Hepatocyte (in vitro differentiated cells): ENCODE results near the gene SLC9A8. TPM values are rescaled to one million over a fixed set of nuclear protein-coding genes. Genes with fewer than 3 reads are reported as not detected.
"Not testable (repeated sequence)": the region's sequence is repeated elsewhere in the genome, so short reads cannot be mapped to it uniquely, and the experiment has no call there.

Experiments
- DNase-seq: peaks from one replicate; pipeline ENCODE4 v3.0.0-alpha.2; 2016; ENCODE audit warnings: low spot score
- H2AFZ ChIP-seq: fragments of 200-600 bp; sonication (generic); 2 replicates; pipeline ENCODE4 v1.6.0; 2016; ENCODE audit warnings: antibody characterized with exemption, mild to moderate bottlenecking
- H3K27ac ChIP-seq: fragments of 200-600 bp; sonication (generic); 2 replicates; pipeline ENCODE4 v1.5.1; 2016; ENCODE audit warnings: mild to moderate bottlenecking
- H3K27me3 ChIP-seq: fragments of 200-600 bp; sonication (generic); 2 replicates; pipeline ENCODE4 v1.6.1; 2016
- H3K36me3 ChIP-seq: fragments of 200-600 bp; sonication (generic); replicated peaks from 2 replicates; pipeline ENCODE4 v1.5.1; 2016; ENCODE audit warnings: low read depth; ENCODE audit not compliant: insufficient read depth
- H3K4me1 ChIP-seq: fragments of 200-600 bp; sonication (generic); 2 replicates; pipeline ENCODE4 v1.5.1; 2016; ENCODE audit warnings: mild to moderate bottlenecking, moderate library complexity; ENCODE audit not compliant: insufficient read depth
- H3K4me2 ChIP-seq: fragments of 200-600 bp; sonication (generic); 2 replicates; pipeline ENCODE4 v1.6.0; 2016
- H3K4me3 ChIP-seq: fragments of 200-600 bp; sonication (generic); 2 replicates; pipeline ENCODE4 v1.5.1; 2016; ENCODE audit warnings: mild to moderate bottlenecking
- H3K79me2 ChIP-seq: fragments of 200-600 bp; sonication (generic); 2 replicates; pipeline ENCODE4 v1.6.0; 2017; ENCODE audit warnings: mild to moderate bottlenecking
- H3K9me2 ChIP-seq: fragments of 200-600 bp; sonication (generic); replicated peaks from 2 replicates; pipeline ENCODE4 v1.6.0; 2017; ENCODE audit warnings: mild to moderate bottlenecking; ENCODE audit not compliant: insufficient read depth
- H3K9me3 ChIP-seq: fragments of 200-600 bp; sonication (generic); 2 replicates; pipeline ENCODE4 v1.5.1; 2016; ENCODE audit warnings: low read depth, mild to moderate bottlenecking
- H4K20me1 ChIP-seq: fragments of 200-600 bp; sonication (generic); 2 replicates; pipeline ENCODE4 v1.6.0; 2016; ENCODE audit warnings: mild to moderate bottlenecking; ENCODE audit not compliant: insufficient read depth, poor library complexity, severe bottlenecking
- EZH2 ChIP-seq: fragments of 200-600 bp; sonication (generic); IDR thresholded peaks from 2 replicates; pipeline ENCODE4 v1.6.1; 2016; ENCODE audit warnings: antibody characterized with exemption, mild to moderate bottlenecking, borderline replicate concordance
- EZH2phosphoT487 ChIP-seq: fragments of 200-600 bp; sonication (generic); IDR thresholded peaks from one replicate; pipeline ENCODE4 v1.6.1; 2018; ENCODE audit warnings: antibody characterized with exemption, mild to moderate bottlenecking, low read depth, moderate library complexity; ENCODE audit not compliant: unreplicated experiment, severe bottlenecking
- WGBS: methylation state at CpG from one replicate; pipeline ENCODE4 v1.1.6; 2016; ENCODE audit warnings: low lambda C conversion rate; ENCODE audit errors: missing lambda C conversion rate; 5-methylcytosine and 5-hydroxymethylcytosine counted together
- polyA plus RNA-seq: library from polyadenylated mRNA; unstranded; fragments of >200 nt; fragmentation: Nextera tagmentation; extraction: Ambion mirVana; gene quantifications from 2 replicates; pipeline ENCODE4 v1.2.1, GENCODE V29; 2016
- total RNA-seq: library from RNA; depleted of rRNA; stranded (reverse); fragments of >200 nt; gene quantifications from 2 replicates; pipeline ENCODE4 v1.2.3, GENCODE V29; 2014
- TF ChIP-seq, protein P1 (sequence below): fragments of 200-600 bp; sonication (generic); IDR thresholded peaks from 2 replicates; pipeline ENCODE4 v1.5.1; 2016; ENCODE audit warnings: antibody characterized with exemption, mild to moderate bottlenecking; ENCODE audit not compliant: poor library complexity

The SLC9A8 gene
- total and polyA plus RNA-seq, 2 experiments from 2014 or later = 4.9 to 6.7 TPM

DNA sequence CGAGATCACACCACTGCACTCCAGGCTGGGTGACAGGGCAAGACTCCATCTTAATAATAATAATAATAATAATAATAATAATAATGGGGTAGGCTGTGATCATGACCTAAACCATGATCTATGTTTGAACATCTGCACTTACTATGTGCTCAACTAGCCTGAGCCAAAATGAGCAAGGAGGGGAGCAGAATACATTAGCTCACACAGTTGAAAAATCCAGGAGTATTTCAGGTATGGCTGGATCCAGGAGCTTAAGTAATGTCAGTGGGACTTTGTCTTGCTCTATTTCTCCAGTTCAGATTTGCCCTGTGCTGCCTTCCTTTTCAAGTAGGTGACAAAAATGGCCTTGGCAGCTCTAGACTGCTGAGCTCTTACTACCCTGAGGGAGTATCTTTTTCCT is 32.7 kb upstream of the SLC9A8 start:
- Histone ChIP-seq H3K4me2 (no peak overlapping the region), H3K9me3 (no peaks in the 10 kb centered on the region), H3K27ac (no peak overlapping the region), H3K27me3 (no peaks in the 10 kb centered on the region), H3K9me2 (no peaks in the 10 kb centered on the region), H2AFZ (no peak overlapping the region), H4K20me1 (no peaks in the 10 kb centered on the region), H3K4me3 (no peak overlapping the region), H3K4me1 (peaks cover 2% of the 10 kb centered on the region), H3K36me3 (no peaks in the 10 kb centered on the region), H3K79me2 (no peaks in the 10 kb centered on the region)
- TF ChIP-seq, protein P1, sequence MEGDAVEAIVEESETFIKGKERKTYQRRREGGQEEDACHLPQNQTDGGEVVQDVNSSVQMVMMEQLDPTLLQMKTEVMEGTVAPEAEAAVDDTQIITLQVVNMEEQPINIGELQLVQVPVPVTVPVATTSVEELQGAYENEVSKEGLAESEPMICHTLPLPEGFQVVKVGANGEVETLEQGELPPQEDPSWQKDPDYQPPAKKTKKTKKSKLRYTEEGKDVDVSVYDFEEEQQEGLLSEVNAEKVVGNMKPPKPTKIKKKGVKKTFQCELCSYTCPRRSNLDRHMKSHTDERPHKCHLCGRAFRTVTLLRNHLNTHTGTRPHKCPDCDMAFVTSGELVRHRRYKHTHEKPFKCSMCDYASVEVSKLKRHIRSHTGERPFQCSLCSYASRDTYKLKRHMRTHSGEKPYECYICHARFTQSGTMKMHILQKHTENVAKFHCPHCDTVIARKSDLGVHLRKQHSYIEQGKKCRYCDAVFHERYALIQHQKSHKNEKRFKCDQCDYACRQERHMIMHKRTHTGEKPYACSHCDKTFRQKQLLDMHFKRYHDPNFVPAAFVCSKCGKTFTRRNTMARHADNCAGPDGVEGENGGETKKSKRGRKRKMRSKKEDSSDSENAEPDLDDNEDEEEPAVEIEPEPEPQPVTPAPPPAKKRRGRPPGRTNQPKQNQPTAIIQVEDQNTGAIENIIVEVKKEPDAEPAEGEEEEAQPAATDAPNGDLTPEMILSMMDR = no peak
- TF ChIP-seq EZH2phosphoT487 = no peak
- TF ChIP-seq EZH2 = no peak
- no peak for DNase-seq
- WGBS = 94% methylated on average over 1 of the region's 1 CpG

DNA sequence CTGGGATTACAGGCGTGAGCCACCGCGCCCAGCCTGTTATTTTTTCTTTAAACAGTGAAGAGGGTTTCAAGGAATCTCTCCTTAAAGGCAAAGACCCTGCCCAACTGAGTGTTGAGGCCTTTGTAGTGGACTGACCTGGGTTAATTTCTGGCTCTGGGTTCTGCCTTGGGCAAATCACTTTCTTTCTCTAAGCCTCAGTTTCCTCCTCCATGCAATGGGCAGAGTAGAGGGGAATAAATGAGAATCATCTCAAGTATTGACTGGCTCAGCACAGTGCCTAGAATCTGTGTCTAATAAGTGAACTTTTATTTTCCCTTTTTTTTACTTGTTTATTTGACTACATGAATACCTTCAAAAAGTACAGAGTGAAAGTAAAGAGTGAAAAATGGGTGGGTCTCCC is 31.0 kb upstream of the SLC9A8 start:
- H3K4me2 ChIP-seq = no peak overlapping the region
- no peak for DNase-seq
- H4K20me1 ChIP-seq = no peaks in the 10 kb centered on the region
- no peak overlapping the region for H2AFZ ChIP-seq
- H3K4me3 ChIP-seq = no peak overlapping the region
- H3K79me2 ChIP-seq = no peaks in the 10 kb centered on the region
- no peaks in the 10 kb centered on the region for H3K9me2 ChIP-seq
- no peaks in the 10 kb centered on the region for H3K9me3 ChIP-seq
- H3K36me3 ChIP-seq = no peaks in the 10 kb centered on the region
- TF ChIP-seq EZH2 (no peak), EZH2phosphoT487 (no peak)
- TF ChIP-seq, protein P1 = no peak
- no peaks in the 10 kb centered on the region for H3K4me1 ChIP-seq
- WGBS = 95% methylated on average over 3 of the region's 3 CpGs
- H3K27ac ChIP-seq = no peak overlapping the region
- H3K27me3 ChIP-seq = no peaks in the 10 kb centered on the region

DNA sequence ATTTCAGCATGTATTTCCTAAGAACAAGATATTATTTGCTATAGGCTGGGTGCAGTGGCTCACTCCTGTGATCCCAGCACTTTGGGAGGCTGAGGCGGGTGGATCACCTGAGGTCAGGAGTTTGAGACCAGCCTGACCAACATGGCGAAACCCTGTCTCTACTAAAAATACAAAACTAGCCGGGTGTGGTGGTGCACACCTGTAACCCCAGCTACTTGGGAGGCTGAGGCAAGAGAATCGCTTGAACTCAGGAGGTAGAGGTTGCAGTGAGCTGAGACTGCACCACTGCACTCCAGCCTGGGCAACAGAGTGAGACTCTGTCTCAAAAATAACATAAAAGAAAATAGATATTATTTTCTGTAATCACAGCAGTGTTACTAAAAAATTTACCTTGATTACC is 30.2 kb upstream of the SLC9A8 start:
- not testable (repeated sequence) for H3K4me2 ChIP-seq, H3K27me3 ChIP-seq, H3K36me3 ChIP-seq, H3K4me1 ChIP-seq, DNase-seq, H3K4me3 ChIP-seq, H3K9me3 ChIP-seq, H3K79me2 ChIP-seq, H2AFZ ChIP-seq, H3K9me2 ChIP-seq, H3K27ac ChIP-seq, H4K20me1 ChIP-seq
- WGBS = 93% methylated on average over 4 of the region's 4 CpGs

DNA sequence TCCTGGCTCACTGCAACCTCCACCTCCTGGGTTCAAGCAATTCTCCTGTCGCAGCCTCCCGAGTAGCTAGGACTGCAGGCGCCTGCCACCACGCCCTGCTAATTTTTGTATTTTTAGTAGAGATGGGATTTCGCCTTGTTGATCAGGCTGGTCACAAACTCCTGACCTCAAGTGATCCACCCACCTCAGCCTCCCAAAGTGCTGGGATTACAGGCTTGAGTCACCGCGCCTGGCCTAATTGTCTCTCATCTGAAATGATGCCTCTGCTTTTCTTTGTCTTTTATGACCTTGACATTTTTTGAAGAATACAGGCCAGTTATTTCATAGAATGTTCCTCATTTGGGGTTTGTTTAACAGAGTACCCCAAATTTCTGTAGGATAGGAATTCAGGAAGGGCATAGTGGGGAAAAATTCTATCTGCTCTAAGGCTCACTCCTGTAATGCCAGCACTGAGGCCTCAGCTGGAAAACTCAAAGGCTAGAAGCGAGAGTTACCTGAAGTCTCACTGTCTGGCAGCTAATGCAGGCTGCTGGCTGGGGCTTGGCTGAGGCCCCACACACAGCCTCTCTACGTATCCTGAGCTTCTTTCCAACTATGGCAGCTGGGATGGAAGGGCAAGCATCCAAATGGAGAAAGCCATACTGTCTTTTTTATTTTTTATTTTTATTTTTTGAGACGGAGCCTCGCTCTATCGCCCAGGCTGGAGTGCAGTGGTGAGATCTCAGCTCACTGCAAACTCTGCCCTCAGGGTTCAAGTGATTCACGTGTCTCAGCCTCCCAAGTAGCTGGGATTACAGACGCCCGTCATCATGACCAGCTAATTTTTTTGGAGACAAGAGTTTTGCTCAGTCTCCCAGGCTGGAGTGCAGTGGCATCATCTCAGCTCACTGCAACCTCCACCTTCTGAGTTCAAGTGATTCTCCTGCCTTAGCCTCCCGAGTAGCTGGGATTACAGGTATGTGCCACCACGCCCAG is 29.3 kb upstream of the SLC9A8 start:
- not testable (repeated sequence) for H3K9me3 ChIP-seq, DNase-seq, H3K4me3 ChIP-seq, H3K27ac ChIP-seq, H3K9me2 ChIP-seq, H3K27me3 ChIP-seq, H2AFZ ChIP-seq, H3K4me1 ChIP-seq, H3K36me3 ChIP-seq, H3K79me2 ChIP-seq, H4K20me1 ChIP-seq, H3K4me2 ChIP-seq
- 89% methylated on average over 17 of the region's 17 CpGs for WGBS
